PC-3 (cell line): ENCODE data around the gene PRSS56. TPM values are rescaled to one million over a fixed set of nuclear protein-coding genes. Genes with fewer than 3 reads are reported as not detected.

Experiments
- ATAC-seq: fragments of 200-7000 bp; cut with Tn5 transposase; 2 replicates; pipeline ENCODE4 v1.9.1; 2020; ENCODE audit warnings: mild to moderate bottlenecking, moderate library complexity
- BruUV-seq: library from RNA; stranded (reverse); fragments of 400-500 nt; replicated peaks from 2 replicates; lab custom pipeline; 2021; lab: Mats Ljungman, UMichigan
- CTCF ChIA-PET: fragments of 300-600 bp; sonication (Branson Sonifier 250); formaldehyde crosslinking; loops from one replicate; lab custom pipeline; 2022; ENCODE audit warnings: antibody characterized with exemption; lab: Charles Lee
- POLR2A ChIA-PET: fragments of 300-600 bp; sonication (Branson Sonifier 250); formaldehyde crosslinking; loops from one replicate; lab custom pipeline; 2022; ENCODE audit warnings: antibody characterized with exemption; ENCODE audit not compliant: unreplicated experiment; lab: Charles Lee
- DNase-seq: peaks from one replicate; pipeline ENCODE4 v3.0.0-alpha.2; 2015
- H2AFZ ChIP-seq: fragments of 300-600 bp; sonication (generic); 2 replicates; pipeline ENCODE4 v1.6.0; 2016; ENCODE audit warnings: antibody characterized with exemption, low read length
- H3F3A ChIP-seq: fragments of 300-600 bp; sonication (generic); one replicate; pipeline ENCODE4 v1.6.0; 2017; ENCODE audit warnings: antibody characterized with exemption, low read length, control low read depth, mild to moderate bottlenecking; ENCODE audit not compliant: unreplicated experiment
- H3K27ac ChIP-seq: fragments of 300-600 bp; sonication (generic); 2 replicates; pipeline ENCODE4 v1.5.1; 2016; ENCODE audit warnings: mild to moderate bottlenecking, low read length
- H3K27me3 ChIP-seq: fragments of 300-600 bp; sonication (generic); 2 replicates; pipeline ENCODE4 v1.6.1; 2016; ENCODE audit warnings: low read length, mixed read lengths
- H3K36me3 ChIP-seq: fragments of 300-600 bp; sonication (generic); 2 replicates; pipeline ENCODE4 v1.6.1; 2016; ENCODE audit warnings: low read depth, mixed run types, low read length, mixed read lengths
- H3K4me1 ChIP-seq: fragments of 300-600 bp; sonication (generic); 2 replicates; pipeline ENCODE4 v1.5.1; 2016; ENCODE audit warnings: low read length; ENCODE audit not compliant: insufficient read depth
- H3K4me2 ChIP-seq: fragments of 300-600 bp; sonication (generic); 2 replicates; pipeline ENCODE4 v1.6.0; 2016; ENCODE audit warnings: low read length
- H3K4me3 ChIP-seq: fragments of 300-600 bp; sonication (generic); 2 replicates; pipeline ENCODE4 v1.5.1; 2016; ENCODE audit warnings: mild to moderate bottlenecking, low read length, mixed read lengths
- H3K79me2 ChIP-seq: fragments of 300-600 bp; sonication (generic); 2 replicates; pipeline ENCODE4 v1.6.1; 2017; ENCODE audit warnings: low read length, mixed read lengths
- H3K9ac ChIP-seq: fragments of 300-600 bp; sonication (generic); 2 replicates; pipeline ENCODE4 v1.6.0; 2016; ENCODE audit warnings: mild to moderate bottlenecking, low read length
- H3K9me2 ChIP-seq: fragments of 300-600 bp; sonication (generic); replicated peaks from 2 replicates; pipeline ENCODE4 v1.6.1; 2016; ENCODE audit warnings: mixed run types, low read length, mixed read lengths
- H3K9me3 ChIP-seq: fragments of 300-600 bp; sonication (generic); 2 replicates; pipeline ENCODE4 v1.6.1; 2016; ENCODE audit warnings: low read length, mixed read lengths
- H4K20me1 ChIP-seq: fragments of 300-600 bp; sonication (generic); 2 replicates; pipeline ENCODE4 v1.6.1; 2016; ENCODE audit warnings: low read length, mixed read lengths
- EZH2 ChIP-seq: fragments of 300-600 bp; sonication (generic); IDR thresholded peaks from one replicate; pipeline ENCODE4 v1.6.1; 2017; ENCODE audit warnings: antibody characterized with exemption, mild to moderate bottlenecking, low read length; ENCODE audit not compliant: unreplicated experiment
- EZH2phosphoT487 ChIP-seq: fragments of 300-600 bp; sonication (generic); IDR thresholded peaks from 2 replicates; pipeline ENCODE4 v1.6.1; 2018; ENCODE audit warnings: mild to moderate bottlenecking, antibody characterized with exemption, low read length, borderline replicate concordance
- intact Hi-C: fragments of 100-400 bp; cut with micrococcal nuclease; formaldehyde crosslinking; loops from 2 replicates; pipeline ENCODE4 v1.9.0; 2023
- total RNA-seq: library from RNA; depleted of rRNA; stranded (reverse); fragments of >200 nt; gene quantifications from 2 replicates; pipeline ENCODE4 v1.2.3, GENCODE V29; 2014
- TF ChIP-seq, protein P1 (sequence below): fragments of 300-600 bp; sonication (generic); conservative IDR thresholded peaks from 2 replicates; pipeline ENCODE4 v1.5.1; 2017; ENCODE audit warnings: antibody characterized with exemption, low read depth, mild to moderate bottlenecking, low read length

PRSS56 gene
- total RNA-seq, 1 experiment from 2014 or later: not detected

DNA sequence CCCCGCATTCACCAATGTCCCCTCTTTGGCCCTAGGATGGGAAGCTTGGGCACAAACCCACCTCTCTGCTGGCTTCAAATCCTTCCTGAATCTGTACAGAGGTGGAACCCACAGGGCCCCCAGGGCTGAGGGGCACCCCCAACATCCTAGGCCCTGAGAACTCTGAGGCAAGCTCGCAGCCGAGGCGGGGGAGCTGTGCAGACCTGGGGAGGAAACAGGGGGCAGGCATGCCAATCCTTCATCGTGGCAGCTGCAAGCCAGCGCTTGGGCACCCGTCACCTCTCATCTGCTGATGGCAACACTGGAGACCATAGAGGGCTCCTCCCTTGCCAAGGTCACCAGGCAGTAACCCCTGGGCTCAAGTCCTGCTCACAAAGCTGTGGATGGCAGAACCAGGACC lies 43.4 kb upstream of the PRSS56 start:
- intact Hi-C loops: no loop called here
- H3K27ac ChIP-seq: no peak overlapping the region
- H3K27me3 ChIP-seq: peaks cover 36% of the 10 kb centered on the region
- POLR2A ChIA-PET: no interaction called here
- no peaks in the 10 kb centered on the region for H4K20me1 ChIP-seq
- H3K9ac ChIP-seq: no peak overlapping the region
- H3K4me3 ChIP-seq: no peak overlapping the region
- no TSS peak for BruUV-seq
- H3K4me2 ChIP-seq: no peak overlapping the region
- CTCF ChIA-PET: no interaction called here
- TF ChIP-seq EZH2 (no peak), EZH2phosphoT487 (no peak)
- TF ChIP-seq, protein P1, sequence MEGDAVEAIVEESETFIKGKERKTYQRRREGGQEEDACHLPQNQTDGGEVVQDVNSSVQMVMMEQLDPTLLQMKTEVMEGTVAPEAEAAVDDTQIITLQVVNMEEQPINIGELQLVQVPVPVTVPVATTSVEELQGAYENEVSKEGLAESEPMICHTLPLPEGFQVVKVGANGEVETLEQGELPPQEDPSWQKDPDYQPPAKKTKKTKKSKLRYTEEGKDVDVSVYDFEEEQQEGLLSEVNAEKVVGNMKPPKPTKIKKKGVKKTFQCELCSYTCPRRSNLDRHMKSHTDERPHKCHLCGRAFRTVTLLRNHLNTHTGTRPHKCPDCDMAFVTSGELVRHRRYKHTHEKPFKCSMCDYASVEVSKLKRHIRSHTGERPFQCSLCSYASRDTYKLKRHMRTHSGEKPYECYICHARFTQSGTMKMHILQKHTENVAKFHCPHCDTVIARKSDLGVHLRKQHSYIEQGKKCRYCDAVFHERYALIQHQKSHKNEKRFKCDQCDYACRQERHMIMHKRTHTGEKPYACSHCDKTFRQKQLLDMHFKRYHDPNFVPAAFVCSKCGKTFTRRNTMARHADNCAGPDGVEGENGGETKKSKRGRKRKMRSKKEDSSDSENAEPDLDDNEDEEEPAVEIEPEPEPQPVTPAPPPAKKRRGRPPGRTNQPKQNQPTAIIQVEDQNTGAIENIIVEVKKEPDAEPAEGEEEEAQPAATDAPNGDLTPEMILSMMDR: no peak
- DNase-seq: no peak
- ATAC-seq: no peak
- H3K36me3 ChIP-seq: no peaks in the 10 kb centered on the region
- H3F3A ChIP-seq: no peaks in the 10 kb centered on the region
- no peaks in the 10 kb centered on the region for H3K9me2 ChIP-seq
- no peaks in the 10 kb centered on the region for H3K79me2 ChIP-seq
- H3K9me3 ChIP-seq: no peaks in the 10 kb centered on the region
- H3K4me1 ChIP-seq: no peaks in the 10 kb centered on the region
- no peak overlapping the region for H2AFZ ChIP-seq

DNA sequence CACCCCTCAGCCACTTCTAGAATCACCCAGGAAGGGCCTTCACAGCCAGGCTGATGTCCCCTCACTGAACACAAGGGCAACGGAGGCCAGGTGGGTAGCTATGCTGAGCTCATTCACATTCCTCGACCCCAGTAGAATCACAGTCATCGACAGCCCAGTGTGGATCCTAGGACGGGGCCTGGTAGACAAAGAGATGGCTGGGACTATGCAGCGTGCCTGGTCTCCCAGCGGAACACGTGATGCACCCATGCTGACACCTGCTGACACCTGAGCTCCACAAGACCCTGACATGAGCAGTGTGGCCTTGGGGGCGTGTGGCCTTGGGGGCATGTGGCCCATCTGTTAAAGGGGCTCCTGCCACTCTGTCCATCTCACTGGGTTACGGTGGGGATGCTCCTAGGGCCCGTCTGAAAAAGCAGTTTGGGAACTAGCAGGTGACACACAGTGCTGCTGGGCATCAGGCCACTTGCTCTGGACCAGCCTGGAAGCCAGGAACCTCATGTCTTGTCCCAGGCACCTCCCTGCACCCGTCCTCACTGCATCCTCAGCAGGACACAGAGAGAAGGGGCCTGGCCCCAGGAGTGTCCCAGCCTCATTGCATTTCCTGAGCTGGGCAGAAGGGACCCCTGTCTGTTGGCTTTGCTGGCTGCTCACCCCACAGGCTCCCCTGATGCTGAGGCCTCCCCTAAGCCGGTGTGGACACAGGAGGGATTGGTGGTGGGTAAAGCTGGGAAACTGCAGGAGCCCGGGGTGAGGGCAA lies 42.3 kb upstream of the PRSS56 start:
- intact Hi-C loops: no loop called here
- Histone ChIP-seq H3K9ac (no peak overlapping the region), H3K9me2 (no peaks in the 10 kb centered on the region), H3K27ac (no peak overlapping the region), H4K20me1 (no peaks in the 10 kb centered on the region), H3K4me2 (no peak overlapping the region), H3K27me3 (peaks cover 25% of the 10 kb centered on the region), H3K79me2 (no peaks in the 10 kb centered on the region), H3K4me1 (no peaks in the 10 kb centered on the region), H3K36me3 (no peaks in the 10 kb centered on the region), H3K4me3 (no peak overlapping the region), H2AFZ (no peak overlapping the region), H3K9me3 (no peaks in the 10 kb centered on the region), H3F3A (no peaks in the 10 kb centered on the region)
- DNase-seq: no peak
- ChIA-PET POLR2A (no interaction called here), CTCF (no interaction called here)
- no TSS peak for BruUV-seq
- TF ChIP-seq EZH2: no peak
- no peak for TF ChIP-seq EZH2phosphoT487
- TF ChIP-seq, protein P1: no peak
- no peak for ATAC-seq
